ENCODE data around the gene MAD1L1. TPM values are rescaled to one million over a fixed set of nuclear protein-coding genes. Genes with fewer than 3 reads are reported as not detected.

MAD1L1 gene
- polyA plus RNA-seq, 1 experiment, result 32.0 TPM

DNA sequence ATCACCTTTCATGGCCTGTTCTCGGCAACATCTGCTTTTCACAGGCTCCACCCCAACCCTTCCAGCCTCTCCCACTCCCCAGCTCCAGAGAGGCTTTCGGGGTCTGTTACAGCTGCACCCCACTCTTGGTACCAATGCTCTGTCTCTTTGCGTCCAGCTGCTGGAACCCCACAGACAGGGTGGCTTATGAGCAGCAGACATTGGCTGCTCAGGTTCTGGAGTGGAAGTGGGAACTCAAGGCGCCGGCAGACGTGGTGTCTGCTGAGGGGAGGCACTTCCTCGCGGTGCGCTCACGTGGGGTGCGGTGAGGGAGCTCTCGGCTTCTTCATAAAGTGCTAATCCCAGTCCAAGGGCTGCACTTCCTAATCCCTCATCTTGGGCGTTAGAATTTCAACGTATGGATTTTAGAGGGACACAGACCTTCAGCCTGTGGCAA lies 377.0 kb downstream of the MAD1L1 start:
- ChIA-PET CTCF (interaction anchor here (1.7 kb wide), 1 partner anchor 9 kb away, joined by 4 read pairs; no protein-coding TSS in a partner anchor), POLR2A (no interaction called here)
- Histone ChIP-seq H3K36me3 (ENCODE audit: control insufficient read depth, insufficient read depth, low read length) (no peaks in the 10 kb centered on the region), H3K4me3 (ENCODE audit: low read depth, low read length) (no peak overlapping the region), H3K27me3 (ENCODE audit: control insufficient read depth, insufficient read depth, low read length) (no peaks in the 10 kb centered on the region)
- DNase-seq (ENCODE audit: low read depth), result no peak
- TF ChIP-seq, protein P1, sequence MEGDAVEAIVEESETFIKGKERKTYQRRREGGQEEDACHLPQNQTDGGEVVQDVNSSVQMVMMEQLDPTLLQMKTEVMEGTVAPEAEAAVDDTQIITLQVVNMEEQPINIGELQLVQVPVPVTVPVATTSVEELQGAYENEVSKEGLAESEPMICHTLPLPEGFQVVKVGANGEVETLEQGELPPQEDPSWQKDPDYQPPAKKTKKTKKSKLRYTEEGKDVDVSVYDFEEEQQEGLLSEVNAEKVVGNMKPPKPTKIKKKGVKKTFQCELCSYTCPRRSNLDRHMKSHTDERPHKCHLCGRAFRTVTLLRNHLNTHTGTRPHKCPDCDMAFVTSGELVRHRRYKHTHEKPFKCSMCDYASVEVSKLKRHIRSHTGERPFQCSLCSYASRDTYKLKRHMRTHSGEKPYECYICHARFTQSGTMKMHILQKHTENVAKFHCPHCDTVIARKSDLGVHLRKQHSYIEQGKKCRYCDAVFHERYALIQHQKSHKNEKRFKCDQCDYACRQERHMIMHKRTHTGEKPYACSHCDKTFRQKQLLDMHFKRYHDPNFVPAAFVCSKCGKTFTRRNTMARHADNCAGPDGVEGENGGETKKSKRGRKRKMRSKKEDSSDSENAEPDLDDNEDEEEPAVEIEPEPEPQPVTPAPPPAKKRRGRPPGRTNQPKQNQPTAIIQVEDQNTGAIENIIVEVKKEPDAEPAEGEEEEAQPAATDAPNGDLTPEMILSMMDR (IDR thresholded peaks at IDR 0.05; ENCODE audit: insufficient read depth, low read depth, low read length), result no peak

DNA sequence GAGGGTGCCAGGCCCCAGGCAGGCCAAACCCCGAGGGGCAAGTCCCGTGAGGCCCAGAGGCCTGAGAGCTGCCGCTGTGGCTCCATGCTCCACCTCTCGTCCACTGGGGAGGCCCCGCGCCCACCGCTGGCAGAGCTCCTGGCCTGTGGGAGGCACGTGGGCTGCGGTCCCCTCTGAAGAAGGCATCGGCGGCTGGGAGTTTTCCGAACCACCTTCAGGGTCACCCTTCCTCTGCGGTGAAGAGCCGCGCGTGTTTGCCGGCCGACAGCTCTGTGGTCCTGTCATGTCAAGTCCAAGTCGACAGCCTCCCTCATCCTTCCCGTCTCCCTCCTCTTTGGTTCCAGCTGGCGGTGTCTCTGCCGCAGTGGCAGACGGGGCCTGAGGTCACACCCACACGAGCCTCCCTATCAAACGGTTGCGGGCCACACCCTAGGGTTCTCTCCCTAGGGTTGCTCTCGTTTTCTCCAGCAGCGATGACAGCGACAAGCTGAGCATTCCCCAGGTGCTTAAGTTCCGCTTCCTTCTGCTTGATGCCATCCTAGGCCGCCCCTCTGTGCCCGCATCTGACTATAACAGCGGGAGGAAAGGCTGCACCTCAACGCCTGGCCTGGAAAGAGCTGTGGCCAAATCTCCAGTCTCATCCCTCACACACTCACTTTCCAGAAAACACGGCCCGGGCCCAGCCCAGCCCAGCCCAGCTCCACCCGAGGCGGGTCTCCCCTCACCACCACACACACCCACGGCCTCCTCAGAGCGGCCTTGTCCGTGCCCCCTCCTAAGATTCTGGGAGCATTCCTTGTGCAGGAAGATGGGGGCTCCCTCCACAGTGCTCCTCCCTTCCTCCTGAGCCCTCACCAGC lies 377.6 kb downstream of the MAD1L1 start:
- ChIA-PET CTCF (interaction anchor here (1.7 kb wide), 1 partner anchor 10 kb away, joined by 4 read pairs; no protein-coding TSS in a partner anchor), POLR2A (no interaction called here)
- TF ChIP-seq, protein P1 (IDR thresholded peaks at IDR 0.05; ENCODE audit: insufficient read depth, low read depth, low read length), result no peak
- H3K27me3 ChIP-seq (ENCODE audit: control insufficient read depth, insufficient read depth, low read length), result no peaks in the 10 kb centered on the region
- no peaks in the 10 kb centered on the region for H3K36me3 ChIP-seq (ENCODE audit: control insufficient read depth, insufficient read depth, low read length)
- DNase-seq (ENCODE audit: low read depth), result no peak
- H3K4me3 ChIP-seq (ENCODE audit: low read depth, low read length), result no peak overlapping the region

DNA sequence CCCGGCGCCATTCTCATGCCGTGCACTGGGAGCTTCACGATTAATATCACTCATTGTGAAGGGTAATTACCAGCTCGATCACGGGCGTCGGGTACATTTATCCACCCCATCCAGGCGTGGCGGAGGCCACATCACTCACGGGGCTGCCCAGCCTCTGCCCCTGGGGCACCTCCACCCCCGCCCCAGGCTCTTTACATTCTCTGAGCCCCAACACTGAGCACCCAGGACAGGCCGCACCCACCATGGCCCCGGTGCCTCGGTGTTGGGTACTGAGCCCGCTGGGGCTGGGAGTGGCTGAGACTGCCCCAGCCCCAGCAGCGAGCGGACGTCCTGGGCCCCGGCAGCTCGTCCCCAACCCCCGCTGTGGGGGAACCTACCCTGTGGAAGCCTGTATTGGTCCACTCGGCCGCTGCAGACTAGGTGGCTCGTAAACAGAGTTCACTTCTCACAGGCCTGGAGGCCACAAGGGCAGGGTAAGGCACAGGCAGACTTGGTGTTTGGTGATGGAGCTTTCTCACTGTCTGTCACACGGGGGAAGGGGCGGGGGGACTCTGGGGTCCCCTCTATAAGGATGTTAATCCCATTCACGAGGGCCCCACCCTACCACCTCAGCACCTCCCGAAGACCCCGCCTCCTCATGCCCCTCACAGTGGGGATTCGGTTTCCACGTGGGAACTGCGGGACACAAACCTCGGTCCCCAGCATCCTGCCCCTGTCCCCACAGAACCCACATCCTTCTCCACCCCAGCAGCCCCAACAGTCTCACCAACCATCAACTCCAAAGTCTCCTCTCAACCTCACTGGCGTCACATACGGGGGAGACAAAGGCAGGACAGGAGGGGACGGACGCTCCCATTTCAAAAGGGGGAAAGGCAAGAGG lies 378.5 kb downstream of the MAD1L1 start:
- Histone ChIP-seq H3K4me3 (ENCODE audit: low read depth, low read length) (no peak overlapping the region), H3K36me3 (ENCODE audit: control insufficient read depth, insufficient read depth, low read length) (no peaks in the 10 kb centered on the region), H3K27me3 (ENCODE audit: control insufficient read depth, insufficient read depth, low read length) (no peaks in the 10 kb centered on the region)
- TF ChIP-seq, protein P1 (IDR thresholded peaks at IDR 0.05; ENCODE audit: insufficient read depth, low read depth, low read length), result no peak
- POLR2A ChIA-PET, result no interaction called here
- no peak for DNase-seq (ENCODE audit: low read depth)
- CTCF ChIA-PET, result interaction anchor here (1.3 kb wide), 1 partner anchor 9 kb away, joined by 5 read pairs; no protein-coding TSS in a partner anchor

DNA sequence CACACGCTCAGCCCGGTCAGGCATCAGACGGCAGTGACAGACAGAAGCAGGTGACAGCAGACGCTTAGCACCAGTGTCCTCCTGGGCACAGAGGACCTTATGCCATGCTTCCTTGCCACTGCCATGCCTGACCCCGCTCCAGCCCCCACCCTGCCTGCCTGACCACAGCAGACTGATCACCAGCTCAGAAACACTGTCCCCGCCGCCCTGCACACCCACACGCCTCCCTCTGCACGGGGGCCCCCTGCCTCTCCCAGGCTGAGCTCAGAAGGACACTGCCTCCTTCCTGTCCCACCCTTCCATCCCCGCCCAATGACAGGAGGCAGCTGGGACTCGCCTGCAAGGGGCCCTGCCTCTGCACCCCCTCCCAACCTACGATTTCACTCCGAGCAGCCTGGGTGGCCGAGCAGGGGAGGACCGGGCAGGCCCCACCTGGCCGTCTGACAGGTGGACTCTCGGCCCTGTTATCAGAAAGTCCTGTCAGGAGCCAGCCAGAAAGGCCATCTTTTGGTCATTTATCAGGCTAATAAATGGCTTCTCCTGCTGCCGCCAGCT lies 379.2 kb downstream of the MAD1L1 start:
- CTCF ChIA-PET, result interaction anchor here (1.3 kb wide), 1 partner anchor 9 kb away, joined by 5 read pairs; no protein-coding TSS in a partner anchor

More for the DNA sequence above, 379.2 kb downstream of the MAD1L1 start:
- Histone ChIP-seq H3K4me3 (ENCODE audit: low read depth, low read length) (no peak overlapping the region), H3K27me3 (ENCODE audit: control insufficient read depth, insufficient read depth, low read length) (no peaks in the 10 kb centered on the region), H3K36me3 (ENCODE audit: control insufficient read depth, insufficient read depth, low read length) (no peaks in the 10 kb centered on the region)
- TF ChIP-seq, protein P1 (IDR thresholded peaks at IDR 0.05; ENCODE audit: insufficient read depth, low read depth, low read length), result no peak
- POLR2A ChIA-PET, result no interaction called here
- DNase-seq (ENCODE audit: low read depth), result no peak
